B cell (primary cell): ENCODE results near the gene B3GAT3. TPM values are rescaled to one million over a fixed set of nuclear protein-coding genes. Genes with fewer than 3 reads are reported as not detected.

Experiments
- ATAC-seq: fragments of 200-7000 bp; cut with Tn5 transposase; one replicate; pipeline ENCODE4 v1.10.0; 2021; ENCODE audit warnings: low read depth, mild to moderate bottlenecking, moderate number of reproducible peaks, moderate library complexity
- CTCF ChIA-PET: fragments of 350-600 bp; sonication (Branson Sonifier 250); formaldehyde crosslinking; loops from one replicate; lab custom pipeline; 2021; ENCODE audit warnings: antibody characterized with exemption, inconsistent platforms; lab: Charles Lee
- POLR2A ChIA-PET: fragments of 350-600 bp; sonication (Branson Sonifier 250); formaldehyde crosslinking; loops from one replicate; lab custom pipeline; 2021; ENCODE audit warnings: antibody characterized with exemption; lab: Charles Lee
- DNase-seq: peaks from one replicate; pipeline ENCODE4 v3.0.0; 2013
- H2AFZ ChIP-seq: 2 replicates; pipeline ENCODE4 v1.6.1; 2012; ENCODE audit warnings: mild to moderate bottlenecking, low read depth, low read length; ENCODE audit not compliant: insufficient read depth, poor library complexity, severe bottlenecking
- H3K27ac ChIP-seq, 2 donors: 1 replicate in 1 of 2; 2 replicates in 1 of 2; pipeline ENCODE4 v1.5.1; 2012 to 2013; ENCODE audit warnings: low read length in 2 of 2, mild to moderate bottlenecking in 2 of 2, moderate library complexity in 1 of 2
- H3K27me3 ChIP-seq, 4 experiments: fragments of 200-600 bp in 1 of 4; sonication (generic) in 1 of 4; replicated peaks in 1 of 4; 1 replicate in 2 of 4; 2 replicates in 2 of 4; pipeline versions ENCODE4 v1.6.1 to v1.7.0; 2013 to 2016; ENCODE audit warnings: low read length in 3 of 4, mild to moderate bottlenecking in 2 of 4, mixed read lengths in 1 of 4, moderate library complexity in 1 of 4; ENCODE audit not compliant: insufficient read depth in 4 of 4, control insufficient read depth in 3 of 4; ENCODE audit errors: control extremely low read depth in 1 of 4
- H3K36me3 ChIP-seq, 2 experiments: replicated peaks in 1 of 2; 1 replicate in 1 of 2; 2 replicates in 1 of 2; pipeline versions ENCODE4 v1.6.1 to v1.7.1; 2013; ENCODE audit warnings: low read length in 1 of 2; ENCODE audit not compliant: insufficient read depth in 2 of 2, control insufficient read depth in 1 of 2; ENCODE audit errors: control extremely low read depth in 1 of 2, extremely low read depth in 1 of 2
- H3K4me1 ChIP-seq, 2 donors: fragments of 200-600 bp in 1 of 2; sonication (generic) in 1 of 2; 1 replicate in 1 of 2; 2 replicates in 1 of 2; pipeline versions ENCODE4 v1.5.1 to v1.6.1; 2013 to 2017; ENCODE audit warnings: low read length in 2 of 2; ENCODE audit not compliant: control insufficient read depth in 2 of 2, insufficient read depth in 2 of 2
- H3K4me2 ChIP-seq: replicated peaks from 2 replicates; pipeline ENCODE3; 2012; ENCODE audit warnings: mild to moderate bottlenecking, low read depth, low read length; ENCODE audit not compliant: poor library complexity, severe bottlenecking
- H3K4me3 ChIP-seq, 5 experiments: fragments of 200-600 bp in 1 of 5; sonication (generic) in 1 of 5; 1 replicate in 3 of 5; 2 replicates in 2 of 5; pipeline versions ENCODE4 v1.5.1 to v1.7.0; 2011 to 2016; ENCODE audit warnings: low read length in 4 of 5, mild to moderate bottlenecking in 4 of 5, low read depth in 2 of 5, control low read depth in 1 of 5, moderate library complexity in 1 of 5; ENCODE audit not compliant: insufficient read depth in 1 of 5; ENCODE audit errors: control extremely low read depth in 1 of 5, extremely low read depth in 1 of 5
- H3K79me2 ChIP-seq: fragments of 200-600 bp; sonication (generic); one replicate; pipeline ENCODE4 v1.6.0; 2016; ENCODE audit warnings: low read length; ENCODE audit not compliant: control insufficient read depth, insufficient read depth
- H3K9ac ChIP-seq: fragments of 200-600 bp; sonication (generic); 2 replicates; pipeline ENCODE4 v1.6.1; 2017; ENCODE audit warnings: mild to moderate bottlenecking, low read length, moderate library complexity
- H3K9me3 ChIP-seq, 3 donors: one replicate each; pipeline versions ENCODE4 v1.6.1 to v1.7.1; 2013; ENCODE audit warnings: low read length in 2 of 3; ENCODE audit not compliant: control insufficient read depth in 2 of 3, insufficient read depth in 1 of 3; ENCODE audit errors: control extremely low read depth in 1 of 3
- H4K20me1 ChIP-seq: 2 replicates; pipeline ENCODE4 v1.6.0; 2012; ENCODE audit warnings: mild to moderate bottlenecking, low read length; ENCODE audit not compliant: insufficient read depth, control insufficient read depth, poor library complexity, severe bottlenecking
- H3K27ac Mint-ChIP-seq: one replicate; pipeline ENCODE4 v1.8.0; 2021; ENCODE audit warnings: mixed read lengths
- H3K27me3 Mint-ChIP-seq: one replicate; pipeline ENCODE4 v1.8.0; 2021; ENCODE audit warnings: mixed read lengths
- H3K4me1 Mint-ChIP-seq: one replicate; pipeline ENCODE4 v1.8.0; 2021; ENCODE audit warnings: mixed read lengths
- H3K4me3 Mint-ChIP-seq: one replicate; pipeline ENCODE4 v1.8.0; 2021; ENCODE audit warnings: mixed read lengths
- H3K9me3 Mint-ChIP-seq: one replicate; pipeline ENCODE4 v1.8.0; 2022; ENCODE audit warnings: mixed read lengths; ENCODE audit not compliant: insufficient read depth
- CTCF ChIP-seq: fragments of 200-600 bp; IDR thresholded peaks from one replicate; pipeline ENCODE4 v1.8.0; 2022; ENCODE audit warnings: antibody characterized with exemption, mild to moderate bottlenecking
- EZH2 ChIP-seq: IDR thresholded peaks from 2 replicates; pipeline ENCODE4 v1.6.1; 2012; ENCODE audit warnings: borderline replicate concordance, low read depth, mild to moderate bottlenecking, moderate library complexity, low read length; ENCODE audit not compliant: insufficient read depth, poor library complexity, severe bottlenecking
- WGBS: methylation state at CpG from one replicate; pipeline ENCODE4 v1.1.5; 2013; ENCODE audit warnings: missing lambda C conversion rate; ENCODE audit not compliant: insufficient coverage; 5-methylcytosine and 5-hydroxymethylcytosine counted together
- intact Hi-C: fragments of 100-400 bp; cut with micrococcal nuclease; formaldehyde crosslinking; loops from one replicate; pipeline ENCODE4 v1.10.0; 2022
- polyA minus RNA-seq: library from RNA; depleted of rRNA, polyadenylated mRNA; stranded (reverse); fragments of >200 nt; gene quantifications from 2 replicates; pipeline ENCODE4 v1.2.3, GENCODE V29; 2012
- polyA plus RNA-seq: library from polyadenylated mRNA; depleted of rRNA; stranded (reverse); fragments of >200 nt; gene quantifications from 2 replicates; pipeline ENCODE4 v1.2.3, GENCODE V29; 2012
- total RNA-seq, 2 donors: library from RNA; stranded (reverse); fragments of 120-200 nt in 1 of 2; gene quantifications; 1 replicate in 1 of 2; 2 replicates in 1 of 2; pipeline versions ENCODE4 v1.2.3 to v1.2.4, GENCODE V29; 2013 to 2022

The B3GAT3 gene
- total RNA-seq (63.1 and 66.6 TPM in 2 replicates), polyA plus RNA-seq (88.9 and 89.3 TPM in 2 replicates), polyA minus RNA-seq (32.8 and 53.0 TPM in 2 replicates)
- 37.9 TPM for total RNA-seq (2013)

GRCh38 chr11:62621567-62622470 lies at the start of gene B3GAT3:
Gene B3GAT3 (minus strand): TSS chr11:62621986. CDS start chr11:62621947, 39 bp downstream.
- peak within 1 kb of the TSS; percentile 85 for H2AFZ ChIP-seq
- no peak for TF ChIP-seq CTCF
- no peak for TF ChIP-seq EZH2
- intact Hi-C loops = loop anchor here (1.0 to 2.0 kb wide), 8 partner anchors 10 to 139 kb away; partner anchors contain the start of genes C11orf98, CSKMT, EML3 and GANAB
- H3K9ac ChIP-seq = peak within 1 kb of the TSS; percentile 93
- peaks cover 4% of the 10 kb centered on the region for H4K20me1 ChIP-seq
- peak within 1 kb of the TSS; percentile 80 to 93 (median 88) for H3K4me3 ChIP-seq
- H3K27me3 ChIP-seq = no peaks in the 10 kb centered on the region
- Mint-ChIP-seq H3K4me3 (peak within 1 kb of the TSS; percentile 98), H3K27me3 (no peaks in the 10 kb centered on the region), H3K9me3 (no peaks in the 10 kb centered on the region), H3K27ac (peak within 1 kb of the TSS; percentile 95), H3K4me1 (peaks cover 23% of the 10 kb centered on the region)
- CTCF ChIA-PET = interaction anchor here (1.1 to 4.4 kb wide), 11 partner anchors 9 to 259 kb away, joined by 3 to 35 read pairs (median 5); partner anchors contain the start of genes C11orf98, CSKMT, EML3 and LBHD1
- peak within 1 kb of the TSS; percentile 92 for H3K4me2 ChIP-seq
- under 1% methylated on average over 75 of the region's 77 CpGs for WGBS
- DNase-seq (peak; percentile 99), ATAC-seq (peak; percentile 92)
- peaks cover 11 to 19% of the 10 kb centered on the region in 2 donors for H3K4me1 ChIP-seq
- peaks cover 5 to 28% of the 10 kb centered on the region in 2 experiments for H3K36me3 ChIP-seq
- H3K27ac ChIP-seq = peak within 1 kb of the TSS; percentile 88 to 98
- no peaks in the 10 kb centered on the region for H3K9me3 ChIP-seq
- POLR2A ChIA-PET = interaction anchor here (0.6 to 3.6 kb wide), 18 partner anchors 19 to 1690 kb away, joined by 3 to 33 read pairs (median 6); partner anchors contain the start of genes BSCL2, C11orf98, CSKMT and EEF1G
- H3K79me2 ChIP-seq = peaks cover 15% of the 10 kb centered on the region
